ENCODE data around the gene HNRNPA2B1.
"Not testable (repeated sequence)": the region's sequence is repeated elsewhere in the genome, so short reads cannot be mapped to it uniquely, and the experiment has no call there.

The HNRNPA2B1 gene

DNA sequence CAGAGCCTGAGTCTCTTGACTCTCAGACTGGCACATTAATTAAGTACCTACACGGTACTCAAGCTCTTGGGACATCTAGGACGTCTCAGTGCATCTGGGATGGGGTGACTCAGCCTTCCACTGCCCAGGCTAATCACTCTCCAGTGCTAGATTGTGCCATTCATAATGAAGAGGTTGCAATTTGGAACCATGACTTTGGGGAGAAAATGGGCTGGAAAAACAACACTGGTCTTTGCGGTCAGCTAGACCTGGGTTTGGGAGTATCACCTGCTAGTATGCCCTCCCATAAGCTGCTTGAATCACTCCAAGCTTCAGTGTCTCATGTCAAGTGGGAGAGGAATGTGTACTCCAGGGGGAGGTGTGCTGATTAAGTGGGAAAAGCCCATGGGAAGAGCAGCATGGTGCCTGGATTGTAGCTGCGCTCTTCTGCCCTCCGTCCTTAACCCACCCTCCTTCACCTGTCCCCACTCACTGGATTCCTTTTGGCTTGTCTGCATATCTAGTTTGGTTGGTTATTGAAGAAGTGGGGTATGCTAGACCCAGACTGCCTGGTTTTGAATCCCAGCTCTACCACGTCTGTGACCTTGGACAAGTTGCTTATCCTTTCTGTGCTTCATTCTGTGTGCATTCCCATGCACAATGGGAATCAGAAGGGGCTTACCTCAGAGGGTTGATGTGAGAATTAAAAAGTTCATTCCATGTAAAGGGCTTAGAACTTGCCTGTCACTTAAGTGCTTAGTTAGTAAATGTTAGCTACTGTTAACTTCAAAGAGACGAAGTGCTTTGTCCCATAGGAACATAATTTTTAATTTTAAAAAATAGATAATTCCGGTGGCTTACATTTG, 44.8 kb downstream of the HNRNPA2B1 start:
- no peak for DNase-seq (ENCODE audit: low read depth, low spot score)
- ChIA-PET POLR2A (interaction anchor here (2.6 kb wide), 1 partner anchor 44 kb away, joined by 12 read pairs; the partner anchor contains the start of gene HNRNPA2B1), CTCF (interaction anchor here (0.9 to 2.3 kb wide), 9 partner anchors 11 to 1005 kb away, joined by 3 to 9 read pairs (median 4); partner anchors contain the start of gene CBX3)
- peak overlapping the region; percentile 3; the same call in 1 of the 2 replicates for H3K4me3 ChIP-seq (ENCODE audit: low read depth, low read length)
- TF ChIP-seq, protein P1, sequence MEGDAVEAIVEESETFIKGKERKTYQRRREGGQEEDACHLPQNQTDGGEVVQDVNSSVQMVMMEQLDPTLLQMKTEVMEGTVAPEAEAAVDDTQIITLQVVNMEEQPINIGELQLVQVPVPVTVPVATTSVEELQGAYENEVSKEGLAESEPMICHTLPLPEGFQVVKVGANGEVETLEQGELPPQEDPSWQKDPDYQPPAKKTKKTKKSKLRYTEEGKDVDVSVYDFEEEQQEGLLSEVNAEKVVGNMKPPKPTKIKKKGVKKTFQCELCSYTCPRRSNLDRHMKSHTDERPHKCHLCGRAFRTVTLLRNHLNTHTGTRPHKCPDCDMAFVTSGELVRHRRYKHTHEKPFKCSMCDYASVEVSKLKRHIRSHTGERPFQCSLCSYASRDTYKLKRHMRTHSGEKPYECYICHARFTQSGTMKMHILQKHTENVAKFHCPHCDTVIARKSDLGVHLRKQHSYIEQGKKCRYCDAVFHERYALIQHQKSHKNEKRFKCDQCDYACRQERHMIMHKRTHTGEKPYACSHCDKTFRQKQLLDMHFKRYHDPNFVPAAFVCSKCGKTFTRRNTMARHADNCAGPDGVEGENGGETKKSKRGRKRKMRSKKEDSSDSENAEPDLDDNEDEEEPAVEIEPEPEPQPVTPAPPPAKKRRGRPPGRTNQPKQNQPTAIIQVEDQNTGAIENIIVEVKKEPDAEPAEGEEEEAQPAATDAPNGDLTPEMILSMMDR (IDR thresholded peaks at IDR 0.05; ENCODE audit: insufficient read depth, low read length, missing control alignments), result no peak

DNA sequence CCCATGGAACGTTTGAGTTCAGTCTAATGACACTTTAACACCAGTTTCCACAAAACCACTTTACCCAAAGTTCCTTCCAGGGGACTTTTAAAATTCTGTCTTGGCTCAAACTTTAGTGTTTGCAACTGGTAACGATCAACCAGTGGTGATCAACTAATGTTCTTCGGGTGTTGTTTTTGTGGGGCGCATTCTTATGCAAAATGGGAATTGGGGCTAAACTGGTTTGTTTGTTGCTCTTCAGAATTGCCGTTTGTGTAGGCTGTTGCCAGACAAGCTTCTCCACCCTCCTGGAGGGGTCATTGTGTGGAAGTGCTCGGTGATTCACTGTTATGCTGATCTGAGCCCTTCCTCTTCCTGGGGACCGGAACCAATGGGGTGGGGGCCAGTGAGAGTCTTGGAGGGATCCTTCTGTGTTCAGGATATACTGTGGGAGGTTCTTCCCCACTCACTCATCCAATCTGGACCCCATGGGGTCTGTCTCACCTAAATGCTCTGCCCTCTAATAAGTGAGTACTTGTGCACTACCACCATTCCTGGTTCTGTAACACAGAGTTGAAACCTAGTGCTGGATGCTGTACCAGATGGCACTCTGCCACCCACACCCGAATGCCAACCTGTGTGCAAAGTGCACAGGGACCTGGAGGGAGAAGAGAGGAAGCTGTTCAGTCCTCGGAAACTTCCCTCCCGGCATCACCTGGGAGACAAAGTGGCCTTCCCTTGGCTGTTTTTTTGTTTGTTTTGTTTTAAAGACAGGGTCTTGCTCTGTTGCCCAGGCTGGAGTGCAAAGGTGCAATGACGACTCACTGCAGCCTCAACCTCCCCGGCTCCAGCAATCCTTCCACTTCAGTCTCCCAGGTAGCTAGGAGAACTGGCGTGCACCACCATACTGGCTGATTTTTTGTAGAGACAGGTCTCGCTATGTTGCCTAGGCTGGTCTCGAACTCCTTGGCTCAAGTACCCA, 46.4 kb downstream of the HNRNPA2B1 start:
- ChIA-PET POLR2A (no interaction called here), CTCF (interaction anchor here (0.6 to 2.0 kb wide), 4 partner anchors 12 to 47 kb away, joined by 3 to 8 read pairs (median 3); partner anchors contain the start of gene CBX3)
- TF ChIP-seq, protein P1 (IDR thresholded peaks at IDR 0.05; ENCODE audit: insufficient read depth, low read length, missing control alignments), result no peak
- no peak overlapping the region; the same call in 1 of the 2 replicates for H3K4me3 ChIP-seq (ENCODE audit: low read depth, low read length)
- DNase-seq (ENCODE audit: low read depth, low spot score), result no peak

DNA sequence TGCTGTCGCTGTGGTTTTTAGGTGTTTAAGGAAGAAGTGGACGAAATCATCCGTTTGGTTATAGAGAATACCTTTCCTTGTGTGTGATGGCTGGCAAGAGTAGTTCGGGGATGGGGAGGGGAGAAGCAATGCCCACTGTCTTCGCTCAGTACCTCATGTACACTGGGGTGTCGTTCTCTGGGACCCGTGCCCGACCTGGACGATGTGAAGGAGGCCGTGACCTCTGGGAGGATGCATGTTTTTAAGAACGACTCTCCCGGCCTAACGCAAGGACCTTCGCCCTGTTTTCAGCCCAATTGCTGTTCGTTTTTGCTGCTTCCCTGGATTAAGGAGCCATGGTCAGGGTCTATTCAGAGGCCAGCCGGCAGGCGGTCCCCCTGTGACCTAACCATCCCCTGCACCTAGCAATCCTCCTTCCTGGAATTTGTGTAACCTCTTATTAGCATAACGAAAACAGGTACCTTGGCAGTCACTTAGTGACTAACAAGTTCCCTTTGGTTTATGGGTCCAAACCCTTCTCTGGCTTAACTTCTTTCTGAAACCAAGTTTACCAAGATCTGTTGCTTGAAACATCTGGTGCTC, 47.2 kb downstream of the HNRNPA2B1 start:
- peak overlapping the region; percentile 40 for H3K4me3 ChIP-seq (ENCODE audit: low read depth, low read length)
- TF ChIP-seq, protein P1 (IDR thresholded peaks at IDR 0.05; ENCODE audit: insufficient read depth, low read length, missing control alignments), result no peak
- POLR2A ChIA-PET, result no interaction called here
- CTCF ChIA-PET, result interaction anchor here (0.7 to 2.0 kb wide), 2 partner anchors 19 to 45 kb away, joined by 3 to 8 read pairs; no protein-coding TSS in a partner anchor
- DNase-seq (ENCODE audit: low read depth, low spot score), result no peak

DNA sequence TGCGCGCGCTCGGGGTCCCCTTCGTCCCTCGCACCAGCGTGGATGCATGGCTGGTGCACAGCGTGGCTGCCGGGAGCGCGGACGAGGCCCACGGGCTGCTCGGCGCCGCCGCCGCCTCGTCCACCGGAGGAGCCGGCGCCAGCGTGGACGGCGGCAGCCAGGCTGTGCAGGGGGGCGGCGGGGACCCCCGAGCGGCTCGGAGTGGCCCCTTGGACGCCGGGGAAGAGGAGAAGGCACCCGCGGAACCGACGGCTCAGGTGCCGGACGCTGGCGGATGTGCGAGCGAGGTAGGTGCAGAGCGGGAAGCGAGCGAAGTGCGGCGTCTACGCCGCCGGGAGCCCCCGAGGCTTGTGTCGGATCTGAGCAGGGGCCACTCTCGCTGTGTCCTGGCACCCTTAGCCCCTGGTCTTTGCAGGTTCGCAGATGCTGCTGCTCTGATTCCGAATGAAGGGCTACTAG, 47.7 kb downstream of the HNRNPA2B1 start:
- H3K4me3 ChIP-seq (ENCODE audit: low read depth, low read length), result peak overlapping the region; percentile 61
- CTCF ChIA-PET, result interaction anchor here (1.0 to 1.2 kb wide), 3 partner anchors 9 to 217 kb away, joined by 3 to 4 read pairs (median 3); no protein-coding TSS in a partner anchor
- not testable (repeated sequence) for DNase-seq (ENCODE audit: low read depth, low spot score)
- POLR2A ChIA-PET, result interaction anchor here (1.0 kb wide), 1 partner anchor 47 kb away, joined by 7 read pairs; the partner anchor contains the start of gene HNRNPA2B1

DNA sequence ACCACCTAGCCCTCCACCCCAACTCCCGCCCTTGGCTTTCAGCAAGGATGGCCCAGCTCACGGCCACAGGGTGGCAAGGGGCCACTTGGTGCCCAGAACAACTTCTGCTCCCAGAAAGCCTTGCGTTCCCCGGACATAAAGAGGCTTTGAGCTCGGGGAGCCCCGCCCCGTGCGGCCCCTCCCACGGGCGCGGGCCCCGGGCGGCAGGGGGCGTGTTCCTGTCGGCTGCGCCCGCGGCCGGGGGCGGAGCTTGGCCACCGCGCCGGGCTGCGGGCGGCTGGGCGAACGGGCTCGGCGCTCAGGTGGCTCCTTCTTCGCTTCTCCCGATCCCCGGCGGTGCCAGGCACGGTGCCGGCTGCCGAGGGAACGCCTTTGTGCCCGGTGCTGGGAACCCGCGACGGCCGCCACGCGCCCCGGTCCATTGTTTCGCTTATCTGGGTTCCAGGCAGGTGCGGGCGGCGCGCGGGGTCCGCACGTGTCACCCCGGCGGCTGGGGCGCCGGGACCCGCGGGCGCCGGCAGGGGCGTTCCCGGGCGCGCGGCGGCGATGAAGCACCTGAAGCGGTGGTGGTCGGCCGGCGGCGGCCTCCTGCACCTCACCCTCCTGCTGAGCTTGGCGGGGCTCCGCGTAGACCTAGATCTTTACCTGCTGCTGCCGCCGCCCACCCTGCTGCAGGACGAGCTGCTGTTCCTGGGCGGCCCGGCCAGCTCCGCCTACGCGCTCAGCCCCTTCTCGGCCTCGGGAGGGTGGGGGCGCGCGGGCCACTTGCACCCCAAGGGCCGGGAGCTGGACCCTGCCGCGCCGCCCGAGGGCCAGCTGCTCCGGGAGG, 48.4 kb downstream of the HNRNPA2B1 start, which contains the start of gene NFE2L3:
NFE2L3 (plus strand) TSS at position 246 of the 829 bp plus-strand sequence; CDS start at position 547, 301 bp downstream.
- no peak for DNase-seq (ENCODE audit: low read depth, low spot score)
- peak within 1 kb of the TSS; percentile 61 for H3K4me3 ChIP-seq (ENCODE audit: low read depth, low read length)
- POLR2A ChIA-PET, result interaction anchor here (1.0 kb wide), 2 partner anchors 43 to 48 kb away, joined by 4 to 7 read pairs; partner anchors contain the start of gene HNRNPA2B1

More for the DNA sequence above, 48.4 kb downstream of the HNRNPA2B1 start, which contains the start of gene NFE2L3:
- CTCF ChIA-PET, result interaction anchor here (0.8 to 1.8 kb wide), 6 partner anchors 9 to 218 kb away, joined by 3 to 4 read pairs (median 4); no protein-coding TSS in a partner anchor
- TF ChIP-seq, protein P1 (IDR thresholded peaks at IDR 0.05; ENCODE audit: insufficient read depth, low read length, missing control alignments), result no peak

Measured in AG04449 (cell line).